A549 (cell line): ENCODE data around the gene BCL2L11. TPM values are rescaled to one million over a fixed set of nuclear protein-coding genes. Genes with fewer than 3 reads are reported as not detected.
A peak's percentile ranks its signal among the peaks of the same experiment; 100 is the strongest.

Experiments
- ATAC-seq, 2 experiments: fragments of 200-7000 bp in 1 of 2; fragments of >200 bp in 1 of 2; cut with Nextera tagmentation in 1 of 2; cut with Tn5 transposase in 1 of 2; 3 replicates each; pipeline versions ENCODE4 v1.8.0 to v1.9.1; 2018 to 2020; ENCODE audit warnings: mild to moderate bottlenecking in 1 of 2, moderate library complexity in 1 of 2
- CTCF ChIA-PET: fragments of 300-600 bp; sonication (Branson Sonifier 250); formaldehyde crosslinking; extraction: SDS; loops from one replicate; lab custom pipeline; 2021; ENCODE audit warnings: antibody characterized with exemption, inconsistent platforms; lab: Yijun Ruan, JAX
- POLR2A ChIA-PET: fragments of 350-600 bp; formaldehyde crosslinking; extraction: SDS; loops from one replicate; lab custom pipeline; 2021; ENCODE audit warnings: antibody characterized with exemption, inconsistent platforms; lab: Yijun Ruan, JAX
- DNase-seq, 2 experiments: peaks; one replicate each; pipeline versions ENCODE4 v3.0.0 to v3.0.0-alpha.2; 2011 to 2016; ENCODE audit warnings: low read depth in 1 of 2, low spot score in 1 of 2
- FAIRE-seq: peaks from 2 replicates; lab custom pipeline; 2011; peaks lifted over from hg19 to GRCh38; lab: Jason Lieb, UNC
- H3K27ac ChIP-seq, 2 experiments: fragments of >200 bp; sonication (Bioruptor Twin); formaldehyde crosslinking; 3 replicates each; pipeline ENCODE4 v1.5.1; 2016 to 2017
- H3K4me1 ChIP-seq: fragments of >200 bp; sonication (Bioruptor Twin); formaldehyde crosslinking; 3 replicates; pipeline ENCODE4 v1.6.1; 2016
- H3K4me2 ChIP-seq: fragments of >200 bp; sonication (Bioruptor Twin); formaldehyde crosslinking; 3 replicates; pipeline ENCODE4 v1.6.1; 2016
- H3K4me3 ChIP-seq: fragments of >200 bp; sonication (Bioruptor Twin); formaldehyde crosslinking; 3 replicates; pipeline ENCODE4 v1.5.1; 2016
- H3K9me3 ChIP-seq: fragments of >200 bp; sonication (Bioruptor Twin); formaldehyde crosslinking; 3 replicates; pipeline ENCODE4 v1.6.1; 2016
- BCL3 ChIP-seq: fragments of >200 bp; sonication (Bioruptor Twin); formaldehyde crosslinking; IDR thresholded peaks from 3 replicates; pipeline ENCODE4 v1.6.1; 2016
- CBX8 ChIP-seq: fragments of 200-600 bp; sonication (generic); IDR thresholded peaks from 2 replicates; pipeline ENCODE4 v1.6.1; 2016
- CHD4 ChIP-seq: fragments of 200-600 bp; sonication (generic); IDR thresholded peaks from 2 replicates; pipeline ENCODE4 v1.6.1; 2016; ENCODE audit warnings: antibody characterized with exemption, mild to moderate bottlenecking, borderline replicate concordance
- ESRRA ChIP-seq: fragments of 150-350 bp; IDR thresholded peaks from 2 replicates; pipeline ENCODE4 v1.6.1; 2014; ENCODE audit warnings: mild to moderate bottlenecking, low read length, borderline replicate concordance
- FOSB ChIP-seq: fragments of 250-450 bp; sonication (Bioruptor Pico); IDR thresholded peaks from 2 replicates; pipeline ENCODE4 v1.5.0; 2020; ENCODE audit warnings: mild to moderate bottlenecking, moderate library complexity
- JUNB ChIP-seq: fragments of >200 bp; sonication (Bioruptor Twin); formaldehyde crosslinking; IDR thresholded peaks from 2 replicates; pipeline ENCODE4 v1.6.1; 2016
- MAFK ChIP-seq: fragments of 450-650 bp; IDR thresholded peaks from 2 replicates; pipeline ENCODE4 v1.6.1; 2014; ENCODE audit not compliant: partially characterized antibody
- NFE2L2 ChIP-seq: fragments of 150-350 bp; conservative IDR thresholded peaks from 2 replicates; pipeline ENCODE4 v1.6.1; 2014; ENCODE audit warnings: low read length
- PHF8 ChIP-seq: fragments of 200-600 bp; sonication (generic); IDR thresholded peaks from 2 replicates; pipeline ENCODE4 v1.6.1; 2016; ENCODE audit warnings: low read depth, mild to moderate bottlenecking, antibody characterized with exemption, moderate library complexity, borderline replicate concordance
- POLR2A ChIP-seq: IDR thresholded peaks from 2 replicates; pipeline ENCODE4 v1.6.1; 2012; ENCODE audit warnings: mild to moderate bottlenecking, low read length
- RARB ChIP-seq: fragments of 250-450 bp; sonication (Bioruptor Pico); IDR thresholded peaks from 2 replicates; pipeline ENCODE4 v1.8.0; 2021; ENCODE audit warnings: mild to moderate bottlenecking, moderate library complexity
- RFX5 ChIP-seq: fragments of 450-650 bp; IDR thresholded peaks from 2 replicates; pipeline ENCODE4 v1.7.1; 2014; ENCODE audit warnings: antibody characterized with exemption, mild to moderate bottlenecking, moderate library complexity
- RNF2 ChIP-seq: fragments of 200-600 bp; sonication (generic); IDR thresholded peaks from 2 replicates; pipeline ENCODE4 v1.6.1; 2016; ENCODE audit warnings: low read depth, mild to moderate bottlenecking, antibody characterized with exemption, moderate library complexity, borderline replicate concordance
- SMC3 ChIP-seq: fragments of >200 bp; sonication (Bioruptor Twin); formaldehyde crosslinking; IDR thresholded peaks from 3 replicates; pipeline ENCODE4 v1.6.1; 2018; ENCODE audit warnings: inconsistent platforms
- TFCP2L1 ChIP-seq: fragments of 250-450 bp; sonication (Bioruptor Pico); IDR thresholded peaks from 2 replicates; pipeline ENCODE4 v1.5.0; 2021; ENCODE audit warnings: mild to moderate bottlenecking
- ZFP36 ChIP-seq: fragments of 450-650 bp; IDR thresholded peaks from 2 replicates; pipeline ENCODE4 v1.6.1; 2014; ENCODE audit warnings: borderline replicate concordance; ENCODE audit not compliant: partially characterized antibody
- ZSCAN20 ChIP-seq: fragments of 250-450 bp; sonication (Bioruptor Pico); IDR thresholded peaks from 2 replicates; pipeline ENCODE4 v1.8.0; 2022; ENCODE audit warnings: mild to moderate bottlenecking, moderate library complexity
- WGBS: methylation state at CpG from one replicate; pipeline ENCODE4 v1.1.6; 2017; ENCODE audit errors: missing lambda C conversion rate; 5-methylcytosine and 5-hydroxymethylcytosine counted together
- polyA plus RNA-seq, 4 experiments: library from polyadenylated mRNA; depleted of rRNA in 3 of 4; stranded (reverse); fragments of >200 nt; fragmentation: RNase III in 1 of 4; extraction: RNeasy Plus Mini Kit Qiagen cat#74134 plus additional on column Dnase treatment in 1 of 4; gene quantifications; 2 replicates in 3 of 4; 3 replicates in 1 of 4; pipeline ENCODE4 v1.2.3, GENCODE V29; 2011 to 2017
- TF ChIP-seq, protein P1 (sequence below): IDR thresholded peaks from 2 replicates; pipeline ENCODE4 v1.6.1; 2012; ENCODE audit warnings: low read depth, borderline replicate concordance
- TF ChIP-seq, protein P2 (sequence below): IDR thresholded peaks from 2 replicates; pipeline ENCODE4 v1.6.1; 2012
- TF ChIP-seq, protein P3 (sequence below): IDR thresholded peaks from 2 replicates; pipeline ENCODE4 v1.6.1; 2012
- TF ChIP-seq, protein P4 (sequence below): fragments of 250-450 bp; sonication (Bioruptor Pico); IDR thresholded peaks from 2 replicates; pipeline ENCODE4 v1.5.0; 2020; ENCODE audit warnings: low read depth, mild to moderate bottlenecking, moderate library complexity

BCL2L11 gene
- polyA plus RNA-seq, 2 of the 4 experiments (the other 2 are of a cell fraction) = 7.4 to 14.5 TPM

- CTCF ChIA-PET = interaction anchor here (2.1 kb wide), 1 partner anchor 577 kb away, joined by 13 read pairs; no protein-coding TSS in a partner anchor
- Histone ChIP-seq H3K9me3 (no peaks in the 10 kb centered on the region), H3K4me2 (peak overlapping the region; percentile 96)
- peak; percentile 64 to 74 for ATAC-seq
- no peak for FAIRE-seq
- TF ChIP-seq BCL3 (no peak), JUNB (no peak), RNF2 (peak; percentile 67; the same call in 1 of the 2 replicates), SMC3 (no peak), RFX5 (0 out of 2 replicates have a peak, but pooled peaks have one; percentile 29), TFCP2L1 (CRISPR knock-in tag) (0 out of 2 replicates have a peak, but pooled peaks have one; percentile 40), POLR2A (peak; percentile 32; the same call in 1 of the 2 replicates), RARB (no peak)
- TF ChIP-seq, protein P1, sequence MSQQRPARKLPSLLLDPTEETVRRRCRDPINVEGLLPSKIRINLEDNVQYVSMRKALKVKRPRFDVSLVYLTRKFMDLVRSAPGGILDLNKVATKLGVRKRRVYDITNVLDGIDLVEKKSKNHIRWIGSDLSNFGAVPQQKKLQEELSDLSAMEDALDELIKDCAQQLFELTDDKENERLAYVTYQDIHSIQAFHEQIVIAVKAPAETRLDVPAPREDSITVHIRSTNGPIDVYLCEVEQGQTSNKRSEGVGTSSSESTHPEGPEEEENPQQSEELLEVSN = peak; percentile 65; the same call in 1 of the 2 replicates
- TF ChIP-seq, protein P2, sequence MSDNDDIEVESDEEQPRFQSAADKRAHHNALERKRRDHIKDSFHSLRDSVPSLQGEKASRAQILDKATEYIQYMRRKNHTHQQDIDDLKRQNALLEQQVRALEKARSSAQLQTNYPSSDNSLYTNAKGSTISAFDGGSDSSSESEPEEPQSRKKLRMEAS = peak; percentile 62
- TF ChIP-seq, all 56 proteins: peak for 6
- DNase-seq = peak; percentile 77 to 86
- peak overlapping the region; percentile 78 for H3K4me3 ChIP-seq
- 4% methylated on average over 23 of the region's 93 CpGs for WGBS
- H3K4me1 ChIP-seq = peaks cover 23% of the 10 kb centered on the region
- POLR2A ChIA-PET = interaction anchor here (1.0 to 2.1 kb wide), 2 partner anchors 57 to 577 kb away, joined by 4 to 23 read pairs; no protein-coding TSS in a partner anchor
- H3K27ac ChIP-seq = peak overlapping the region; percentile 83 to 91
These were observed 1.3 kb downstream of the BCL2L11 start for GRCh38 chr2:111121828-111122630.

DNA sequence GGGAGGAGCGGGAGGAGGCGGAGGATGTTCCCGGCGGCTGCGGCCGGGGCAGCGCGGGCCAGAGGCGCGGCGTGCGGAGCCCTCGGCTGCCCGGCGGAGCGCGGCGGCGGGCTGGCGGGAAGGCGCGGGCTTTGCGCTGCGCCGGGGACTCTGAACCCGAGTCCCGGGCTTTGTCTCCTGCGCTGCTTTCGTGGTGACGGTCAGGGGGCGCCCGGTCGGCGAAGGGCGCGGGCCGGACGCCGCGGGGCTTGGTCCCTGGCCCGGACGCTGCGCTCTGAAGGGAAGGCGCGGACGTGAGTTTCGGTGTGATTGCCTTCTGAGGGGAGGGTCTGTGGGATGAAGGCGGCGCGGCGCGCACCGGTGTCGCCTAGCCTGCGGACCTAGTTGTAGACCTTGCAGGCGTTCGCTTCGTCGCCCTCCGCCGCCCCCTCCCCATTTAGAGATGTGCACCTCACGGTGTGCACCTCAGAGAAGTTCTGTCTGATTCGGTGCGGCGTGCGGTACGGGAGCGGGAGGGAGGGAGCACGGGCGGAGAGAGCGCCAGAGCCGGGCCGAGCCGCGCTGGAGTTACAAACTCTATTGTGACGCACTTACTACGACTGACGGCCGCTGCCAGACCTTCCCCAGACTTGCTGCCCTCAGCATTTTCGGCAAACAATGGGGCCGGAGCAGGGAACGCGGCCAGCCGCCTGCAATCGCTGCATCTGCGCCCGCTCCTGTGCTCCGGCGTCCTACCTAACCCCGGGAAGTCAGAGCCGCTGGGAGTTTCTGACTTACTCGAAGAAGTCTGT, 2.1 kb downstream of the BCL2L11 start:
- Histone ChIP-seq H3K27ac (peak overlapping the region; percentile 64 to 91), H3K4me3 (peak overlapping the region; percentile 78), H3K4me2 (peak overlapping the region; percentile 96), H3K9me3 (no peaks in the 10 kb centered on the region), H3K4me1 (peaks cover 23% of the 10 kb centered on the region)
- CTCF ChIA-PET = interaction anchor here (0.8 kb wide), 1 partner anchor 9 kb away, joined by 4 read pairs; no protein-coding TSS in a partner anchor
- ATAC-seq (peak; percentile 28 to 51), DNase-seq (peak; percentile 25 to 76), FAIRE-seq (no peak)
- WGBS = 7% methylated on average over 11 of the region's 92 CpGs
- TF ChIP-seq RFX5 (0 out of 2 replicates have a peak, but pooled peaks have one; percentile 39), ZFP36 (no peak), POLR2A (0 out of 2 replicates have a peak, but pooled peaks have one; percentile 10), PHF8 (peak; percentile 55; the same call in 1 of the 2 replicates), CBX8 (no peak), ESRRA (no peak), FOSB (CRISPR knock-in tag) (no peak), NFE2L2 (no peak; the same call in 1 of the 2 replicates), ZSCAN20 (CRISPR knock-in tag) (no peak), CHD4 (no peak), MAFK (peak; percentile 99)
- TF ChIP-seq, protein P3, sequence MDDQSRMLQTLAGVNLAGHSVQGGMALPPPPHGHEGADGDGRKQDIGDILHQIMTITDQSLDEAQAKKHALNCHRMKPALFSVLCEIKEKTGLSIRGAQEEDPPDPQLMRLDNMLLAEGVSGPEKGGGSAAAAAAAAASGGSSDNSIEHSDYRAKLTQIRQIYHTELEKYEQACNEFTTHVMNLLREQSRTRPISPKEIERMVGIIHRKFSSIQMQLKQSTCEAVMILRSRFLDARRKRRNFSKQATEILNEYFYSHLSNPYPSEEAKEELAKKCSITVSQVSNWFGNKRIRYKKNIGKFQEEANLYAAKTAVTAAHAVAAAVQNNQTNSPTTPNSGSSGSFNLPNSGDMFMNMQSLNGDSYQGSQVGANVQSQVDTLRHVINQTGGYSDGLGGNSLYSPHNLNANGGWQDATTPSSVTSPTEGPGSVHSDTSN = no peak
- TF ChIP-seq, protein P4, sequence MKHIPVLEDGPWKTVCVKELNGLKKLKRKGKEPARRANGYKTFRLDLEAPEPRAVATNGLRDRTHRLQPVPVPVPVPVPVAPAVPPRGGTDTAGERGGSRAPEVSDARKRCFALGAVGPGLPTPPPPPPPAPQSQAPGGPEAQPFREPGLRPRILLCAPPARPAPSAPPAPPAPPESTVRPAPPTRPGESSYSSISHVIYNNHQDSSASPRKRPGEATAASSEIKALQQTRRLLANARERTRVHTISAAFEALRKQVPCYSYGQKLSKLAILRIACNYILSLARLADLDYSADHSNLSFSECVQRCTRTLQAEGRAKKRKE (CRISPR knock-in tag) = no peak
- TF ChIP-seq, protein P2 = peak; percentile 37
- POLR2A ChIA-PET = no interaction called here
